Suprapubic skin (tissue), 4 donors: Measurements from ENCODE around the gene REEP3.

Experiments
- CTCF ChIP-seq, 2 donors: fragments of 200-600 bp in 1 of 2; fragments of 450-650 bp in 1 of 2; sonication (generic) in 1 of 2; IDR thresholded peaks; one replicate each; pipeline ENCODE4 v1.5.1; 2016 to 2019; ENCODE audit warnings: antibody characterized with exemption in 2 of 2, mild to moderate bottlenecking in 1 of 2, moderate library complexity in 1 of 2
- EP300 ChIP-seq: sonication (generic); formaldehyde crosslinking; IDR thresholded peaks from one replicate; pipeline ENCODE4 v1.6.1; 2017; ENCODE audit warnings: antibody characterized with exemption
- POLR2A ChIP-seq, 2 donors: fragments of 450-650 bp; IDR thresholded peaks; one replicate each; pipeline ENCODE4 v1.6.1; 2017; ENCODE audit warnings: antibody characterized with exemption in 2 of 2, mild to moderate bottlenecking in 2 of 2, moderate library complexity in 2 of 2
- POLR2AphosphoS5 ChIP-seq, 3 donors: sonication (generic); formaldehyde crosslinking; IDR thresholded peaks; one replicate each; pipeline ENCODE4 v1.6.1; 2017; ENCODE audit warnings: antibody characterized with exemption in 3 of 3

- TF ChIP-seq POLR2AphosphoS5 (IDR thresholded peaks at IDR 0.05): no peak
- no peak for TF ChIP-seq EP300
- no peak for TF ChIP-seq CTCF (IDR thresholded peaks at IDR 0.05)
- no peak for TF ChIP-seq POLR2A (IDR thresholded peaks at IDR 0.05)
These were observed 132.5 kb downstream of the REEP3 start for GRCh38 chr10:63653747-63654146.
